NCI-H2029 treated with DMSO at 0.1 percent for 48 hours (cell line): ENCODE data around the gene DLG5.
"Not testable (repeated sequence)": the region's sequence is repeated elsewhere in the genome, so short reads cannot be mapped to it uniquely, and the experiment has no call there.

Experiments
- DNase-seq: peaks from one replicate; lab custom pipeline; 2025; lab: John Stamatoyannopoulos, UW

The DLG5 gene

DNA sequence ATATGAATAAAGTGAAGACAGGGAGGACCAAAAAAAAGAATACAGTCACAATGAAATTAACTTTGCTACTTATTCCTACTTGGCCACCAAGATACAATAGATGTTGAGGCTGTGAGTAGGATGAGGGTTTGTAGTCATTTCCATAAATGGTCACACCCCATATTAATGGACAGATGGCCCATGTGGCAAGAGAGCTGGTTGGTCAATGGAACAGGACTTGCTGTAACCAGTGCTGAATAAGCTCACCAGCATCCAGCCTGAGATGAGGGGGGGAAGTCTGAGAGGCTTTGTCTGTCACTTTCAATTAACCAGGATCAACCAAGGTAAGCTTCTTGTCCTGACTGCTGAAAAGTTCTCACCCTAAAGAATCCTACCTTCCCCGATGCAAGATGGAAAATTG is 158.5 kb downstream of the DLG5 start:
- DNase-seq = no peak

DNA sequence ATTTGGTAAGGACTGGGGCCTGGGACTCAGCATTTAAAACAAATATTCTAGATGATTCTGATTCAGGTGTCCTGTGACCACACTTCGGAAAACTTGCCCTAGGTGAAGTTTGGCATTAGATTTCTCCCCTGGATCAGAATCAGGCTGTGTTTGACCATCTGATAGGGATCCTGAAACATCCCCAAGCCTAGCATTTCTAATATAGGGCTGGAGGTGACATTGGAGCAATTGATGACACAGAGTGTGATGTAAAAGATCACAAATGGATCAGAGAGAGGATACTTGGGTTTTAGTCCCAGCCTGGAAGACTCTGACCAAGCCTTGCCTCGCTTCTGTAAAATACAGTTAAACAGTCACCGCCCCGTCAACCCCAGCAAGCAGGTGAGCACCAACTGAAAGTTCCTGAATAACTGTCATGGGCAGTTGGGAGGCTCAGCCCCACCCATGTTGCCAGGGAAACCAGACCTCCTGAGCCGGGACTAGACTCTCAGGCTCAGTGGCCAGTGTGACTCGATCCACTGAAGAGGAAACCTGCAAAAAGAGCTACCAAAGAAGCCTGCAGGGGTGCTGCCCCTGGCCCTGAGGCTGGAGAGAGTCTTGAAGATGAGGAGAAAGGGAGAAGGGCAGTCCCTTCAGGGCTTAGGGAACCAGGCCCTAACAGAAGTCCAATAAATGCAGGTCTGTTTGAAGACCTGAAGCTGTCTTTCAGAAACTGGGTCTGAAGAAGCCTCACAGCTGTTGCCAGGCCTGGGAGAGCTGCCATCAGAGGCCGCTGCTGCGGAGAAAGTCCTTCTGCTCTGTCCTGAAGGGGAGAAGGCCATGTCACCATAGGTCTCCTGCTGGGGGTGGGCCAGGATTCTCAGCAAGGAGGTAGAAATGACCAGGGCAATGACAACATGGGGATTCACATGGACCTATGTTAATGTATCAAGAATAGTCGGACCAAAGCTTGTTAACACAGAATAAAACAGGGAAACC is 162.8 kb downstream of the DLG5 start:
- DNase-seq = no peak

DNA sequence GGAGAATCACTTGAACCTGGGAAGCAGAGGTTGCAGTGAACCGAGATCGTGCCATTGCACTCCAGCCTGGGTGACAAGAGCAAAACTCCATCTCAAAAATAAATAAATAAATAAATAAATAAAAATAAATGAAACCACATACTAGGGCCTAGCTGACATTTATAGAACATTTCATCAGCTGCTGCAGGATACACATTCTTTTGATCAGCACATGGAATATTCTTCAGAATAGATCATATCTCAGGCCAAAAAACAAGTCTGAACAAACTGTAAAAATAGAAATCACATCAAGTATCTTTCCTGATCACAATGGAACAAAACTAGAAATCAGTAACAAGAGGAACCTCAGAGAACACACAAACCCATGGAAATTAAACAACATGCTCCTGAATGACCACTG is 168.1 kb downstream of the DLG5 start:
- not testable (repeated sequence) for DNase-seq

DNA sequence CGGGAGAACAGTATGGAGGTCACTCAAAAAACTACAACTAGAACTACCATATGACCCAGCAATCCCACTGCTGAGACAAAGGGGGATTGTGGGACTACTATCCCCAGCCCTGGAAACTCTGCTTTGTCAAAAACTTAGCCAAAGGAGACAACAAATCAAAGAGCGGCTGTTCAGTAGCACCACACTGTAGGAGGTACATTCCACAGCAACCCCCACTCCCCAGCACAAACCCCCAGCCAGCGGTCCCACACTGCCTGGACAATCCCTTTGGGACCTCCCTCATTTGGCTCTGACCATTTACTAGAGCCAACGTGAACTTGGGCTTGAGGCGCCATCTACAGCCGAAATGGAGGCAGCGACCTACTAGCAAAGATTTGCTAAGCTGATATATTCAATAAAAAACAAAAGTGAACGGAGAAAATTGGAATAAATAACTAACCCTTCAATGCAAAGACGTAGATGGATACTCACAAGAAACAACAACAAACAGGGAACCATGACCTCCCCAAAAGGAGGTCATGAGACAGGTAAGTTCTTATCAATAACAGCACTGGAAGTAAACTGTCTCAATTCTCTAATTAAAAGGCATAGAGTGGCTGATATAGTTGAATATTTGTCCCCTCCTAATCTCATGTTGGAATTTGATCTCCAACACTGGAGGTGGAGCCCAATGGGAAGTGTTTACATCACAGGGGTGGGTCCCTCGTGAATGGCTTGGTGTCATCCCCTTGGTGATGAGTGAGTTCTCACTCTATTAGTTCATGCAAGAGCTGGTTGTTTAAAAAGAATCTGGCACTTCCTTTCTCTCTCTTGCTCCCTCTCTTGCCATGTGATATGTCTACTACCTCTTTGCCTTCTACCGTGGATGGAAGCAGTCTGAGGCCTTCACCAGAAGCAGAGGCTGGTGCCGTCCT is 170.0 kb downstream of the DLG5 start:
- no peak for DNase-seq

DNA sequence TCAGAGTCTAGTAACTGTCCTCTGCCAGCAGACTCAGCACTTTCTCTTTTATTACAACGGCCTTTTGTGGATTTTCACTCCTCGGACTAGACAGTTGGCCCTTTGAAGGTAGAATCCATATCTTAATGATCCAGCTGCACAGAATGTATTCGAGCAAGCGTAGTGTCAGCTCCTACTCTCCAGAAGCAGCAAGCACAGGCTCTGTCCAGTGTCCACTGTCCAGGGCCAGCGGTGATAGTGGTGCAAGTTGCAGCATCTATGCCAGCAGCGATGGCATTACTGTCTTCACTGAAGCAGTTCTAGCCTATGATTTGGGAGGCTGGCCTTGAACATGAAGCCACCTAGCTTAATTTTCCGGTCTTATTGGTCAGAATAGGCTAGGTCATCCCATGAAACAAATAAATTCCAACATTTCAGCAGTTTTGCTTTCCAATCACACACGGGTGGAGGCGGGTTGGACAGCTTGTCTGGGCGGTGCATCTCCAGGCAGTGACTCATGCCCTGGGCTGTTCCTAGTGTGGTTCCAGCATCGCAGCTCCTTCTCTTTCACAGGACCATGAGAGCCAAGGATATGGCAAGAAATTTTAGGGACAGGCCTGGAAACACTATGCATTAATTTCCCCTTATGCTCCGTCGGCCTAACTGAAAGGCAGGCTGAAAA is 180.4 kb downstream of the DLG5 start:
- DNase-seq = no peak

DNA sequence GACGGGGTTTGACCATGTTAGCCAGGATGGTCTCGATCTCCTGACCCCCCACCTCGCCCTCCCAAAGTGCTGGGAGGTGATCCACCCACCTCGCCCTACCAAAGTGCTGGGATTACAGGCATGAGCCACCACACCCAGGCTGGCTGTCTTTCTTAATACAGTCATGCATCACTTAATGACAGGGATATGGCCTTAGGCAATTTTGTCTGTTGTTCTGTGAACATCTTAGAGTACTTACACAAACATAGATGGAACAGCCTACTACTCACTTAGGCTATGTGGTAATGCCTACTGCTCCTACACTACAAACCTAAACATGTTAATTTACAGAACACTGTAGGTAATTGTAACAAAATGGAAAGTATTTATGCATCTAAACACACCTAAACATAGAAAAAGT is 182.3 kb downstream of the DLG5 start:
- no peak for DNase-seq

DNA sequence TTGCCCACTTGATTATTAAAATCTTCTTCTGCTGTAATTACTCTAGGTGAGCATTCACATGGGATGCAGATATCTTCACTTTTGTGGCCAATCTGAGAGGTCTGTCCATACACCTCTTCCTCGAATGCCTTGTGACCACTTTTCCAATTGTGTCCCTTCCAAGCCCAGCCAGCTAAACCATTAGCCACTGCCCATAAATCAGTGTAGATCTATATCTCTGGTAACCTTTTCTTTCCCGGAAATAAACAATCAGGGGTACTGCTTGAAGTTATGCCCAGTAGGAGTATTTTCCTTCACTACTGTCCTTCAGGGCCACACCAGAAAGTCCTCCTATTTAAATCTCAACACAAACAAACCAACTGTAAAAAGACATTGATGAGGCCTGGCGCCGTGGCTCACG is 184.4 kb downstream of the DLG5 start:
- DNase-seq = no peak

DNA sequence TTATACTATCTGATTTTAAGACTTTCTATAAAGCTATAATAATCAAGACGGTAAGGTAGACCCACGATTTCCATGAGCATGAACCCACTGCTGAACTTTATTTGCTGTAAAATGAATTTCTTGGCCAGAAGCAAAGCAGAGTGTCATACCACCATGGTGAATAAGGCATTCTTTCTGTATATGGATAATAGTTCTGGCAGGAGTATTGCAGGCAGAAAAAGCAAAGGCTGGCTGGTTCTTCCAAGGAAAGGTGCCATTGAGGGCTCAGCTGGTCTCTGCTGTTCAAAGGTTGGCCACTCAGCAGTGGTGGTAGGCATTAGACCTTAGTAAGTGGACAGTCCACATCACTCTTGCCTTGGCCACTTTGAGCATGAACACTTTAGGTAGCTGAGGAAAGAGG is 184.8 kb downstream of the DLG5 start:
- DNase-seq = no peak
